VCaP (cell line): ENCODE measurements around the gene CABP4.

Source experiments
- H3K27ac ChIP-seq: fragments of 450-650 bp; 2 replicates; pipeline ENCODE4 v1.5.1; 2017
- CTCF ChIP-seq: fragments of 450-650 bp; conservative IDR thresholded peaks from 2 replicates; pipeline ENCODE4 v1.5.1; 2017; ENCODE audit warnings: mild to moderate bottlenecking, moderate library complexity

The CABP4 gene

GRCh38 chr11:67420646-67421429, 34.3 kb upstream of the CABP4 start:
- peak; percentile 35 for TF ChIP-seq CTCF
- peak overlapping the region; percentile 97 for H3K27ac ChIP-seq

GRCh38 chr11:67421430-67422031, 33.6 kb upstream of the CABP4 start:
- peak; percentile 22; the same call in 1 of the 2 replicates for TF ChIP-seq CTCF
- peak overlapping the region; percentile 97 for H3K27ac ChIP-seq

GRCh38 chr11:67422891-67423290, 32.3 kb upstream of the CABP4 start:
- TF ChIP-seq CTCF = no peak
- no peak overlapping the region for H3K27ac ChIP-seq

GRCh38 chr11:67423466-67423865, 31.7 kb upstream of the CABP4 start:
- no peak for TF ChIP-seq CTCF
- H3K27ac ChIP-seq = no peak overlapping the region

- no peak overlapping the region for H3K27ac ChIP-seq
- TF ChIP-seq CTCF = no peak
These were observed 31.1 kb upstream of the CABP4 start for GRCh38 chr11:67423891-67424613.

GRCh38 chr11:67427364-67427859, 27.7 kb upstream of the CABP4 start:
- peak overlapping the region; percentile 95 for H3K27ac ChIP-seq

GRCh38 chr11:67428052-67429001, 26.8 kb upstream of the CABP4 start, which contains the start of gene RPS6KB2:
Gene RPS6KB2, plus strand, starts transcription at chr11:67428494. Its CDS starts 52 bp downstream, at chr11:67428546.
- TF ChIP-seq CTCF = no peak
- H3K27ac ChIP-seq = peak within 1 kb of the TSS; percentile 95
